COLO829 (cell line): ENCODE data around the gene SHROOM3.

ENCODE experiments used
- DNase-seq: peaks from one replicate; pipeline ENCODE4 v3.0.0; 2012; ENCODE audit warnings: low spot score

Gene SHROOM3

DNA sequence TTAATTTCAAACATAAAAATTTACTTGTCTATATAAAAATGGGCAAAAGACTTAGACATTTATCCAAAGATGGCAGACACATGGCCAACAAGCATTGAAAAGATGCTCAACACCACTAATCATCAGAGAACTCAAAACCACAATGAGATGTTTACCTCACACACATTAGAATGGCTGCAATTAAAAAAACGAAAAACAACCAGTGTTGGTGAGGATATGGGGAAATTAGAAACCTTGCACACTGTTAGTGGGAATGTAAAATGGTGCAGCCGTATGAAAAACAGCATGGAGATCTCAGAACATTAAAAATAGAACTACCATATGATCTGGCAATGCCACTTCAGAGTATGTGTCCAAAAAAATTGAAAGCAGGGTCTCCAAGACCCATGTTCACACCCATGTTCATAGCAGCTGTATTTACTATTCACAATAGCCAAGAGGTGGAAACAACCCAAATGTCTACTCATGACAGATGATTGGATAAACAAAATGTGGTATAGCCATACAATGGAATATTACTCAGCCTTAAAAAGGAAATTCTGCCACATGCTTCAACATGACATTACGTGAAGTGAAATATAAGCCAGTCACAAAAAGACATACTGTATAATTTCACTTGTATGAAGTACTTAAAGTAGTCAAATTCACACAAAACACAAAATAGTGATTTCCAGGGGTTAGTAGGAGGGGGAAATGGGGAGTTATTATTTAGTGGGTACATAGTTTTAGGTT lies 316.7 kb downstream of the SHROOM3 start:
- no peak for DNase-seq

DNA sequence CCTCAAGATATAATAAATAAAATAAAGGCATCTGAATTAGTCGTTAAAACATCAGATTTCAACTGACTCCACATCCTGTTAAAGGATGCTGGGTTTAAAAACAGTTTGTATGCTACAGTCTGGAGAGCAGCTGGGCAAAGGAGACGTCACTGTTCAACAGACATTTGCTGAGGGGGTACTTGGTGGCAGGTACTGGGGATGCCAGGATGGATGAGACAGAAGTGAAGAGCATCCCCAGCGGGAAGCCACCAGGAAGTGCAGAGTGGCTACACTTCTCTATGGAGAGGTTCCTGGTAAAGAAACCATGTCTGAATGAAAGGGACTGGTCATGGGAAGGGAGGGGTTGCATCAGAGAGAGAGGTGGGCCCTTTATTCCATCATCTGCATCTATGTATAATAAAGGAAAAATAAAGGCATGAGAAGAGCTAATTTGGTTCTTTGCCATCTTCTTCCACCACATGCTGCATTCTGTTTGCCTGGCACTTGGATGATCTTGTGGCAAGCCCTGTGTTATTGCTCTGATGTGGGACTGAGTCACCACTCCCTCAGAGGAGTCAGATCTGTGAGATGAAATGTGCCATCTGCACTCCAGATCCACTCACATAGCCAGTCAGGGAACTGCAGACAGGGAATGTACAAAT lies 318.0 kb downstream of the SHROOM3 start:
- DNase-seq = peak; percentile 91

DNA sequence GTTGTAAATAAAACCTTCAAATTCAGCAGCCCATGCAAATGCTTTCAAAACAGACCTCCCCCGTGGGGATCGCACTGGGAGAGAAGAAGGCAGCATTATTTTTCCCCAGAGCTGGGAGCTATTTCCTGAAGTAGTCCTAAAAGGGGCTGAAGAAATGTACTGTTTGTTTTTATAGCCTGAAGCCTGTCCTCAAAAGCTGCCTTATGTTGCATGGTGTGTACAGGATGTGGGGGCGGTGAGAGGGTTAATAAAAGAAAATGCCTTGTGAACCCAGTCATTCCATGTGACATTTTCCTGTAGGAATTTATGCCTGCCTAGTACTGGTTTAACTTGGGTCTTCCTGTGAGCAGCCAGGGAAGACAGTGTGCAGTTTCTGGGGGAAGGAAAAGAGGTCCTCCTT lies 318.8 kb downstream of the SHROOM3 start:
- DNase-seq = peak; percentile 88

DNA sequence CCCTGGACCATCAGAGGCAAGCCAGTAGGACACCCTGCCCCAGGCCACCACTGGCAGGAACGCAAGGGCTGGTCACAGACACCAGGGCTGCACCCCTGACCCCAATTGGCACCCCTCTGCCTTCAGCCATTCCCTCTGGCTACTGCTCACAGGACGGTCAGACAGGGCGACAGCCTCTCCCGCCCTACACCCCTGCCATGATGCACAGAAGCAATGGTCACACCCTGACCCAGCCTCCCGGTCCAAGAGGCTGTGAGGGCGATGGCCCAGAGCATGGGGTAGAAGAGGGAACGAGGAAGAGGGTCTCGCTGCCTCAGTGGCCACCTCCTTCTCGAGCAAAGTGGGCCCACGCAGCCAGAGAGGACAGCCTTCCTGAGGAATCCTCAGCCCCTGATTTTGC lies 319.4 kb downstream of the SHROOM3 start:
- DNase-seq = no peak

DNA sequence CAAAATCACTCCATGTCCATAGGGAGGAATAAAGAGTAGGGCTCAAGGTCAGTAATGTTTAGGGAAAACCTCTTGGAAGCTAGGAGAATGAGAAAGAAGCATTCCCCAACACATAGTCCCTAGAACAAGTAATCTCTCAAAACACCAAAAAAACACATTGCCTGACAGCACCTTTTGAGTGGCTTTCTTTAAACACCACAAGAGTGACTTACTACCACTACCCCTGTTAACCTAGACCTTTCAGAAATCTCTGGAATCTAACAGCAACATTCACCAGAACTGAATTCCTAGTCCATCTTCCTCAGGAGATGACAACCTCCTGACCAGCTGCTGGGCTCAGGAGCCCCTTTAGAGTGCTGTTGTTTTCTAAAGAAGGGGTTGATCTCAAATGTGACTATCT lies 320.7 kb downstream of the SHROOM3 start:
- no peak for DNase-seq

DNA sequence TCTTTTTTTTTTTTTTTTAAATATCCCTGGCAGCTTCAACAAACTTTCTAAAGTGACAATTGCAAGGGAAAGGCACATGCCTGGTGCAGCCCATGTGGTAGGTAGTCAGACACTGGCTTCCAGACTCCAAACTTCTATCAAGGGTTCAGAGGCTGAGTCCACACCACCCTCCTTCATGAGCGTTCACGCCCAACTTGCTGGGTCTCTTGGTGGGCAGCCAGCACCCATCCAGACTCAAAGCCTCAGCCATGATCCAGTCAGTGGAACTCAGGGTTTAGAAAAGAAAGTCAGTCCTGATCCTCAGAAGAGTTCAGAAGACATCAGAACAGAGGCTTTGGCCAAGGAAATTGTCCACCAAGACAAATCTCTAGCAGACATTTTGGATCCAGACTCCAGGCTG lies 321.4 kb downstream of the SHROOM3 start:
- DNase-seq = no peak

DNA sequence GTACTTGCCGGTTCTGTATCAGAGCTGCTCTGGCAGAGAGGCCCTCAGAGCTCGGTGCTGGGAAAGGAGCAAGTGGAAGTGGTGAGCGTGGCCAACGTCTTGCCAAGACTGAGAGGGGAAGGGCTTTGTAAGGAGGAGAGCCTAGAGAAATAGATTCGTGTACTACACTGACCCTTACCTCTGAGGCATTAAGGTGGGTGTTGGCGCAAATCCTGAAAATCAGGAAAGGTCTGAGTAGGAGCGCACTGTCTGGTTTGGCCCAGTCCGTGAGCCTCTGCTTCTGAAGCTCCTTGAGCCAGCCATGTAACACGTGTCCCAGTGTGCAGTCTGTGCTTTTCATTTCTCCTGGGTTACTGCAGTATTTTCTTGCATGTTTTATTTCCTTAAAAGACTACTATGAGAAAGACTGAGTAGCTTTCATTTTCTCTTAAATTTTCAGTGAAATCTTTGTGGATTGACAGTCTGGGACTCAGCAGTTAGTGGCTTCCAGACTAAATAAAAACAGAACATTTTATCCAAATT lies 322.4 kb downstream of the SHROOM3 start:
- no peak for DNase-seq

DNA sequence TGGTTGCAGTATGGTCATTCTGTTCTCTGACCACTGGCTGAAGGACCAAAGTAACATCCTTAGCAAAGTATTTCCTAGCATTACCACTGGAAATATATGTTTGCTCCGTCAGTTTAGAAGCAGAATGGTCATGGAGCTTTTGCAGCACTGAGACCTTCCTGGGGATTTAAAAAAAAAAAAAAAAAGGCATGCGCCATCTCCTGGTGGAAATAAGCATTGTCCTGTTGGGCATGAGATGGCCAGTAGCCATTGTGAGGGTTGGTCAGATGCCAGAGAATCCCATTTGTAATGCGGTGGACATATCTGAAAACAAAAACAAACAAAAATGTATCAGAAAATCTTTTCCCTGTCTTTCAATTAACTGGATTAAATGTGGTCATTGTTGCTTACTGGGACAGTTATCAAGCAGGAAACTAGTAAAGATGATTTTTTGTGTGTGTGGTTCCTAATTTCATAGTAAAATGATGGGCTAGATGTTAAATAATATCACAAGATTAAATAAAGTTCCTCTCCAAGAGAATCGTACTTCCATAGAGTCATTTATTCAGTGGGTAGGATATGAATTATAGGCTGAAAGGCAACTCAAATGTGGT lies 323.4 kb downstream of the SHROOM3 start:
- DNase-seq = peak; percentile 80

DNA sequence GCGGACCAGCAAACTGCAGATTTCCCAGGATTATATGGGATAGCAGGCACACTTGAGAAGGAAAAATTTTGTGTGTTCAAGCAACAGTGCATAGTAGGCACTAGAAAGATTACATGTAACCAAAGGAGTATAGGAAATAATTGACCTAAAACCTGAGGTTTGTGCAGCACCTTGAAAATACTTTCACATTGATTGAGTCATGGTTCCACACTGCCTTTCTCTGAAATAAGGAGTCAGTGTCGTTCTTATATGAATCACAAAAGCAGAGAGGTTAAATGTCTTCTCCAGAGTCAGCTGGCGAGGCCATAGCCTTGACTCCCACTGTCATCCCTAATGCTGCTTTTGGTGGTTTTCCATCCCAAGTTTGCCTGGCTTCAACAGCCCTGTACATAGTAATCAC lies 324.0 kb downstream of the SHROOM3 start:
- no peak for DNase-seq

DNA sequence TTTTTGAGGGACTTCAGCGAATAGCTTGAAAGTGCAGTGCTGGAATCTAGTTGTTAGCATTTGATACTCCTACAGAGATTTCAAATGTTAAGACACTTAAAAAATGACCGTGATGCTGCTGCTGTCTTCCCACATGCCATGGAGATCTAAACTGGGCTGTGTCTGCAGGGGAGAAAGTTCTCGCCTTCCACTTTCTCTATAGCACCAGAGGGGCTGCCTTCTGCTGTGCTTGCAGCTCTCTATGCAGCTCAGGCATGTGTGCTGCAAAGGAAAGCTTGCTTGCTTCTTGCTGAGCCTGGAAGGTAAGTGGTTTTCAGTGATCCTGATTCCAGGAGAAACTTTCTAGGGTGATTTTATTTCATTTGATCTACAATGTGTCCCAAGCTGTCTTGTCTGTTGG lies 325.2 kb downstream of the SHROOM3 start:
- DNase-seq = no peak

DNA sequence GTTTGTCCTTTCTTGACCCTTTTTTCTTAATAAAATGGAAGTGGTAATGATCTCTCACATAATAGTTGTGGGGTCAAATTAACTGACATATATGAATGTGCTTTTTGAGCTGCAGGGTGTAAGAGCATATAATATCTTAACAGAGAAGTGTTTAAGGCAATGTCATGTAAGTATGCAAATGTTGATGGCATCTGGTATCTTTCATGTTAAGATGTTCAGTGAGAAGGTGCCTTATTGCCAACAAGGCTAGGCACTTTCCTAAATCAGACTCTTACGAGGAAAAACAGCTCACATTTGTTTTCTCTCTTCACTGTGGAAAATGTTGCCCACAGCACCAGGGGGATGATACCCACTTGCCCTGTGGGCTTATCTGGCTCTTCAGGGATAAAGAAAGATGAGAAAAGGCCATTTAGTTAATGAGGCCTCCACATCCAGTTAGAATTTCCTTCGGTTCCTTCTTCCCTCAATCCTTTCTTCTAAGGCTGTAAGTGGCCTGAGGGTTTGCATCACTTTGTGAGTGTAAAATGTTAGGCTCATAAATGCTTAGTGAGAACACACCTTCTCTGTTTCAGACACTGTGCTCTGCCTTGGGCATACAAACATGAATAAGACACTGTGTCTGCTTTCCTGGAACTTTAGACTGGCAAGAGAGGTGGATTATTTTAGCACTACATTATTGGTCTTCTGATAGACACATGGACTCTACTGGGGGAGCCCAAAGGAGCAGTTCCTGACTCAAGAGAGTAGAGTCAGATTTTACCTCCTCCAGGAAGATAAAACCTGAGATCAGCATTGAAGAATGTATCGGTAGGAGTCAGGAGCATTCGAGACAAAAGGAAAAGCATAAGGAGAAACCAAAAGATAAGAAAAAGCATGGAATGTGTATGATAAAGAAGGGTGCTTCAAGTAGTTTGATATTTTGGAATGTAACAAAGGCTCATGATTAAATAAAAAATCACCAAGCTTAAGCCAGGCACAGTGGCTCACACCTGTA lies 327.4 kb downstream of the SHROOM3 start:
- peak; percentile 62 for DNase-seq

DNA sequence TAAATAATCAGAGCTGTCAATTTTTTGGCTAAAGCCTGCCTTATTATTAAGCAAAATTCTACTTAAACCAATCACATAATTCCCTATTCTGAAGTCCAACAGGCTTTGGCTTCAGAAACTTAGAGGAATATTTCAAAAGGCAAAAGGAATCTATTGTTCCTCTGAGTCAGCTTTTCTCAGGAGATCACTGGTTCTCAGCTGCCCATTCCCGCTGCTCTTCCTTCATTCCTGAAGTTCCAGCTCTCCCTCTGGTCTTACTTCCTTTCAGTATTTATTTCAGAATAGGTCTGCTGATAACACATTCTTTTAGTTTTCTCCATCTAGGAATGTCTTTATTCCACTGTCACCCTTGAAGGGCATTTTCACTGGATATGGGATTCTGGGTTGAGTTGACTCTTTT lies 329.2 kb downstream of the SHROOM3 start:
- DNase-seq = peak; percentile 78

DNA sequence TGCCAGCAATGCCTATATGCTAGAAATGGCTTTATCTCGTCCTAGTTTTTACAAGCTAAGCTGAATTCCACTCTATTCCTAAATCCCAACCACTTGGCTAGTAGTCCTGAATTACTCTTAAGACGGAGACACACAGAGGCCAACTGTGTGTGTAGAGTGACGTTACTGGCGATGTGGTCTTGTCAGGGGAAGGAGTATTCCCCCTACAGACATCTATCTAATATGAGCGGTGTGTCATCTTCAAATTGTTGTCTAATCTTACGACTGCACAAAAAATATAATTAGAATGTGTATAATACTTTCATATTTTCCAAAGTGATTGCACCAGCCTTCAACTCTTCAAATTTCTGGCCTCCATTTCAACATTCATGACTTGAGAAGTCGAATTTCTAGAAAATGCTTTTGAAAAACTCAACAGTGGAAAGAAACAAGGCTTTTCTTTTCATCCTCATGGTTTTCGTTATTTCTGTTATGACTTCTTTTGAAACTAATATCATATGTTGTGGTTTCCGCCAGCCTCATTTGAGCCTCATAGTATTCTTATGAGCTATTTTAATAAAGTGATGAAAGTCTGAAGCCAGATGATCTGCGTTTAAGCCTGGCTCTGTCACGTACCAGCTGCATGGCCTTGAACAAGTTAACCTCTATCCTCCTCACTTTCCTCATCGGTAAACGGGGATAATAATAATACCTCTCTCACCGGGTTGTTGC lies 330.6 kb downstream of the SHROOM3 start:
- DNase-seq = no peak

DNA sequence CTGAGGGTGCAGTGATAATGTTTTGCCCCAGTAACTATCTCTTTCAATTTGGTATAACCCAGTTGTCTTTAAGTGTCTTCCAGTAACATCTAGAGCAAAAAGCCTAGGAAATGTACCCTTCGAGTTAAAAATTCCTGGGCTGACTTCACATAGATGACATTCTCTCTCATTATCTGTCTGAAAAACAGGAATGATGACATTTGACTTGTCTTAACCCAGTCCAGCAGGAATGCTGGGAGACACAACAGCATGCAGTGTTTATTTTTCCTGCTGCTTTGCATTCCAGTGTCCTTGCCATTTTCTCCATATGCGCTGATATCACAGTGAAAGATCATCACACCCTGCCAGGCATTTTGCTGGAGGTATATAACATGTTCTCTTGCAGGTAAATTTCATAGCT lies 333.0 kb downstream of the SHROOM3 start:
- DNase-seq = no peak

DNA sequence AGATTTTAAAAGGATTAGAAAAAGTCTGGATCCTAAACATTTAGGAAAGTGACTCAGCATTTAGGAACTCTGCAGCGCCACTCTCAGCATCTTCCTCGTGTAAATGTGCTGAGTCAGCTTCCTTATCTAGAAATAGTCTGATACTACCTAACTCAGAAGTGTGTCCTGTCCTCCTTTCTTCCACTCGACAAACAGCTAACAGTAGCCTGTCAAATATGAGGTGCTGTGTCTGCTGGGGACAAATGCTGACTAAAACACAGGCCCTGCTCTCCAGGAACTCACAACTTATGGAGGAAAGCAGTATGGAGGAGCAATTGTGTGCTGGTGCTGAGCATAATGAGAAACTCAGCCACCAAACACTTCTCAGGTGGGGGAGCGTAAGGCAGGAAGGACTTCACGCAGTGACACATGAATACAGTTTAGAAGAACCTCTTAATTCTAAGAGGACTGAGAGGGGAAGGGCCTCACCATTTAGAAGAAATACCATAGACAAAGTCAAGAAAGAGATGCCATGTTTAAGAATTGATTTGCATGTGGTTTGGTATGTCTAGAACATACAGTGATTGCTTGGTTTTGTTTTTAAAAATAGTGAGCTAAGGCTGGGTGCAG lies 337.6 kb downstream of the SHROOM3 start:
- DNase-seq = no peak

DNA sequence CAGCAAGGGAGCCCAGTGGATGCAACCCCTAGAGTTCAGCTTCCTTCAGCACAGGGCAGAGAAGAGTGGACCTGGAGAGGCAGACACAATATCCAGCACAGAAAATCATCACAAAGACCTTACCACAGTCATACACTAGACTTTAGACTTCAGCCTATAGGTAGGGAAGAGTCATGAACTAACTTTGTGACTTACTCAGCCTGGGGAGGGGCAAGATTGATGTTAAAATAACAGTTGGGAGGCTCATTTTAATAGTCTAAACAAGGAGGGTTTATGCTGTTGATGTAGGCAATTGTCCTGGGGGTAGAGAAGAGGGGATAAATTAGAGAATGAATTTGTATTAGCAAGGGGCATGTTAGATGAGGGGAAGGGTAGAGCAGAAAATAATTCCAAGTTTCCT lies 338.7 kb downstream of the SHROOM3 start:
- DNase-seq = no peak

DNA sequence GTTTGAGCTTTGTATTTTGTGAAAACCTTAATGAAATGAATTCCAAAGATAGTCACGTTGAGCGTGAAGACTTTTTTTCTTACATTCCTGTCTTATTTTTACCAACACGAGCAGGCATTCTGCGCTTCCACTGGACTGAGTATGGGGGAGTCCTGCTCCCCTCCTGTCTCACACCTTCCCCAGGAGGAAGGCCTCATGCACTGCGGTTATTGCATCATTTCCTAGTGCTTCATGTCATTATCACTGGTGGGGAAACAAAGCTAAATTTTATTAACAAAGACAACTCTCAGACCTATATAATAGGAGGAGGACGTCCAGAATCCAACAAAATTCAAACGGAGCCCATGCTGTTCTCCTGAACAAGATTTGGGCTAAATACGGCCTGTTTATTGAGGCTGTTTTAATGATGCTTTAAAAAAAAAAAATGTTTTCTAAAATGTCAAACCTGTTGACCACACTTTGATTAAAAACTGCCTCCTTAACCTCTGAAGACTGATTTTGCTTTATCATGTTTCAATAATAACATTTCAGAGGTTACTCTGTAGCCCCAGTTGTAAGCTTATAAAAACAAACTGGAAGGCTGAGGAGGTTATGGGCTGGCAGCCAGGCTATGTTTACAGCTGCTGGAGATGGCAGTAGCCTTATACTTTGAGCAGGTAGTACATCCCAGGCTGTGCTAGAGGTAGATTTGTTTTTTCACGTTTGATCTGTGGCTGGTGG lies 344.9 kb downstream of the SHROOM3 start:
- DNase-seq = no peak

DNA sequence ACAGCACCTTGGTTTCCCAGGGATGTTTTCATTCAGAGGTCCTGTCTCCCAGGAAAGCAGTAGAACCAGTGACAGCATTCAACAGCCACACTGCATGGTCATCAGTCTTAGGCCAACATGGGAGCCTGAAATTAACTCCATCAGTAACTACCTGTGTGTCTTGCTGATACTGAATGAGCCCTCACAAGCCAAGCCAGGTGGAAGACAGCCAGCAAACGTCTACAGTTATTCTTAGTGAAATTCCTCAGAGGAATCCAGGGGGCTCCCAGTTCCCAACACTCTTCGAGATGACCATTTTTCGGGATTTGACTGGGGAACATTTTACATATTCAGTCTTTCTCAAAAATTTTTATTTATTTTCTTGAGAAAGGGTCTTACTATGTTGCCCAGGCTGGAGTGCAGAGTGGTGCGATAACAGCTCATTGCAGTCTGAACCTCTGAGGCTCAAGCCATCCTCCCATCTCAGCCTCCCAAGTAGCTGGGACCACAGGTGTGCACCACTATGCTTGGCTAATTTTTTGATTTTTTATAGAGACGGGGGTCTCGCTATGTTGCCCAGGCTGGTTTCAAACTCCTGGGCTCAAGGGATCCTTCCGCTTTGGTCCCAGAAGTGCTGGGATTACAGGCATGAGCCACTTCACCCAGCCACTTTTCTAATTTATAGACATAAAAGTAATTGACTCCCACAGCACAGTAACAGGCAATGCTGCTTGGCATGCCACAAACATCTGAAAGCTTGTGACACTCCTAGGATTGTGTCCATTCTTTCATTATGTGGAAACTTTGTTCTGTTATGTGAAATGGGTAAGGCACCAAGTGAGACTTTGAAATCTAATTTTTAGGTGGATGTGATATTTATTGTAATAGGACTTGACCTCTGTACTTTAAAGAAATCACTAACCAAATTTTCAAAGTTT lies 346.0 kb downstream of the SHROOM3 start:
- no peak for DNase-seq
